SK-N-SH (cell line): Measurements from ENCODE around the gene ZNF624. TPM values are rescaled to one million over a fixed set of nuclear protein-coding genes. Genes with fewer than 3 reads are reported as not detected.
A peak's percentile ranks its signal among the peaks of the same experiment; 100 is the strongest.

Experiments
- CTCF ChIA-PET: fragments of 300-600, 350-600 bp; formaldehyde crosslinking; extraction: SDS; loops from one replicate; lab custom pipeline; 2021; lab: Yijun Ruan, JAX
- POLR2A ChIA-PET: fragments of 350-600 bp; sonication (Branson Sonifier 250); formaldehyde crosslinking; extraction: SDS; loops from one replicate; lab custom pipeline; 2020; ENCODE audit warnings: antibody characterized with exemption, inconsistent platforms; lab: Yijun Ruan, JAX
- DNase-seq: peaks from one replicate; pipeline ENCODE4 v3.0.0; 2012
- H2AFZ ChIP-seq: fragments of 200-600 bp; sonication (generic); 2 replicates; pipeline ENCODE4 v1.8.1; 2016; ENCODE audit warnings: antibody characterized with exemption, mild to moderate bottlenecking, low read depth
- H3F3A ChIP-seq: fragments of 200-600 bp; sonication (generic); replicated peaks from 2 replicates; pipeline ENCODE3; 2016; ENCODE audit warnings: antibody characterized with exemption, mild to moderate bottlenecking; ENCODE audit not compliant: insufficient read depth
- H3K27ac ChIP-seq, 2 experiments: fragments of 200-500 bp in 1 of 2; fragments of 200-600 bp in 1 of 2; sonication (Bioruptor generic) in 1 of 2; sonication (generic), shearing (Covaris generic) in 1 of 2; 2 replicates each; pipeline versions ENCODE4 v1.5.1 to v1.6.1; 2014 to 2016; ENCODE audit warnings: low read depth in 2 of 2, inconsistent platforms in 1 of 2, low read length in 1 of 2, mild to moderate bottlenecking in 1 of 2, mixed read lengths in 1 of 2
- H3K27me3 ChIP-seq: fragments of 200-600 bp; sonication (generic), shearing (Covaris generic); 2 replicates; pipeline ENCODE4 v1.6.1; 2016; ENCODE audit warnings: mixed run types; ENCODE audit not compliant: insufficient read depth
- H3K36me3 ChIP-seq, 2 experiments: fragments of 200-500 bp in 1 of 2; fragments of 200-600 bp in 1 of 2; sonication (Bioruptor generic) in 1 of 2; sonication (generic) in 1 of 2; replicated peaks in 1 of 2; 2 replicates each; pipeline versions ENCODE3 to v1.5.1; 2014 to 2016; ENCODE audit warnings: low read length in 1 of 2, mild to moderate bottlenecking in 1 of 2; ENCODE audit not compliant: insufficient read depth in 2 of 2, control insufficient read depth in 1 of 2
- H3K4me1 ChIP-seq, 2 experiments: fragments of 200-500 bp in 1 of 2; fragments of 200-600 bp in 1 of 2; sonication (Bioruptor generic) in 1 of 2; sonication (generic), shearing (Covaris generic) in 1 of 2; 2 replicates each; pipeline versions ENCODE4 v1.5.1 to v1.6.1; 2014 to 2016; ENCODE audit warnings: low read depth in 1 of 2, low read length in 1 of 2, mixed run types in 1 of 2; ENCODE audit not compliant: insufficient read depth in 2 of 2, control insufficient read depth in 1 of 2
- H3K4me2 ChIP-seq: fragments of 200-600 bp; sonication (generic), shearing (Covaris generic); 2 replicates; pipeline ENCODE4 v1.6.1; 2017; ENCODE audit warnings: mixed run types
- H3K4me3 ChIP-seq, 2 experiments: fragments of 200-500 bp in 1 of 2; fragments of 200-600 bp in 1 of 2; sonication (Bioruptor generic) in 1 of 2; sonication (generic), shearing (Covaris generic) in 1 of 2; 2 replicates each; pipeline versions ENCODE4 v1.5.1 to v1.8.1; 2014 to 2016; ENCODE audit warnings: low read depth in 2 of 2, inconsistent platforms in 1 of 2, low read length in 1 of 2, mild to moderate bottlenecking in 1 of 2, mixed read lengths in 1 of 2, moderate library complexity in 1 of 2
- H3K79me2 ChIP-seq: fragments of 200-600 bp; sonication (generic); 2 replicates; pipeline ENCODE4 v1.8.1; 2017; ENCODE audit warnings: mild to moderate bottlenecking; ENCODE audit not compliant: insufficient read depth
- H3K9ac ChIP-seq: fragments of 200-600 bp; sonication (generic); 2 replicates; pipeline ENCODE4 v1.6.1; 2017; ENCODE audit warnings: mixed run types
- H3K9me2 ChIP-seq: fragments of 200-600 bp; sonication (generic); 2 replicates; pipeline ENCODE4 v1.6.1; 2017; ENCODE audit warnings: mixed run types
- H3K9me3 ChIP-seq: fragments of 200-600 bp; sonication (generic); 2 replicates; pipeline ENCODE4 v1.6.1; 2017; ENCODE audit warnings: mixed run types, mild to moderate bottlenecking, moderate library complexity
- H4K20me1 ChIP-seq: fragments of 200-600 bp; sonication (generic); 2 replicates; pipeline ENCODE4 v1.6.1; 2017; ENCODE audit warnings: mild to moderate bottlenecking, mixed run types; ENCODE audit not compliant: insufficient read depth
- CHD2 ChIP-seq: fragments of 150-350 bp; IDR thresholded peaks from 2 replicates; pipeline ENCODE4 v1.6.1; 2018; ENCODE audit warnings: low read length; ENCODE audit not compliant: partially characterized antibody
- ELF1 ChIP-seq: IDR thresholded peaks from 2 replicates; pipeline ENCODE4 v1.4.0; 2012
- EP300 ChIP-seq, 2 experiments: IDR thresholded peaks; 2 replicates each; pipeline versions ENCODE4 v1.4.0 to v1.6.1; 2012; ENCODE audit warnings: borderline replicate concordance in 1 of 2, low read depth in 1 of 2, low read length in 1 of 2
- EZH2phosphoT487 ChIP-seq: fragments of 200-600 bp; sonication (generic); IDR thresholded peaks from 2 replicates; pipeline ENCODE4 v1.6.1; 2017; ENCODE audit warnings: low read depth, mixed run types, mild to moderate bottlenecking, antibody characterized with exemption, moderate library complexity, borderline replicate concordance
- FOSL2 ChIP-seq: IDR thresholded peaks from 2 replicates; pipeline ENCODE4 v1.4.0; 2012; ENCODE audit warnings: low read depth, mild to moderate bottlenecking, moderate library complexity, borderline replicate concordance
- FOXJ3 ChIP-seq: sonication (generic); formaldehyde crosslinking; IDR thresholded peaks from 2 replicates; pipeline ENCODE4 v1.5.1; 2020; ENCODE audit warnings: mild to moderate bottlenecking, missing genetic modification reagents
- FOXM1 ChIP-seq: IDR thresholded peaks from 2 replicates; pipeline ENCODE4 v1.4.0; 2012; ENCODE audit warnings: low read depth, mild to moderate bottlenecking
- GABPA ChIP-seq: IDR thresholded peaks from 2 replicates; pipeline ENCODE4 v1.4.0; 2012; ENCODE audit warnings: low read depth, mild to moderate bottlenecking
- GATA2 ChIP-seq: sonication (generic); formaldehyde crosslinking; IDR thresholded peaks from 2 replicates; pipeline ENCODE4 v1.5.0; 2020; ENCODE audit warnings: mild to moderate bottlenecking, missing genetic modification reagents
- MXI1 ChIP-seq: IDR thresholded peaks from 2 replicates; pipeline ENCODE4 v1.6.1; 2012; ENCODE audit warnings: mild to moderate bottlenecking, low read depth, low read length, improper control_type of control experiment
- NFIC ChIP-seq: IDR thresholded peaks from 2 replicates; pipeline ENCODE4 v1.4.0; 2012; ENCODE audit warnings: borderline replicate concordance
- NRF1 ChIP-seq: IDR thresholded peaks from 2 replicates; pipeline ENCODE4 v1.6.1; 2012; ENCODE audit warnings: low read depth, mild to moderate bottlenecking, low read length
- POLR2AphosphoS5 ChIP-seq: IDR thresholded peaks from 2 replicates; pipeline ENCODE4 v1.6.1; 2012; ENCODE audit warnings: low read depth, low read length
- RAD21 ChIP-seq: IDR thresholded peaks from 2 replicates; pipeline ENCODE4 v1.6.1; 2012; ENCODE audit warnings: mild to moderate bottlenecking, low read length
- RFX5 ChIP-seq: IDR thresholded peaks from 2 replicates; pipeline ENCODE4 v1.6.1; 2012; ENCODE audit warnings: mild to moderate bottlenecking, improper control_type of control experiment, low read length
- RXRA ChIP-seq: IDR thresholded peaks from 2 replicates; pipeline ENCODE4 v1.4.0; 2012; ENCODE audit warnings: low read depth, mild to moderate bottlenecking, borderline replicate concordance
- SIN3A ChIP-seq: IDR thresholded peaks from 2 replicates; pipeline ENCODE4 v1.6.1; 2012; ENCODE audit warnings: low read depth, mild to moderate bottlenecking, low read length, moderate library complexity, borderline replicate concordance
- SMC3 ChIP-seq: IDR thresholded peaks from 2 replicates; pipeline ENCODE4 v1.6.1; 2012; ENCODE audit warnings: low read depth, low read length, improper control_type of control experiment
- TCF12 ChIP-seq: IDR thresholded peaks from 2 replicates; pipeline ENCODE4 v1.4.0; 2012
- YY1 ChIP-seq: IDR thresholded peaks from 2 replicates; pipeline ENCODE4 v1.4.0; 2012; ENCODE audit warnings: low read depth, mild to moderate bottlenecking
- WGBS: methylation state at CpG from one replicate; pipeline ENCODE4 v1.1.6; 2017; ENCODE audit warnings: low lambda C conversion rate; 5-methylcytosine and 5-hydroxymethylcytosine counted together
- polyA plus RNA-seq, 3 experiments: library from polyadenylated mRNA; depleted of rRNA; stranded (reverse); fragments of >200 nt; gene quantifications; 2 replicates each; pipeline ENCODE4 v1.2.3, GENCODE V29; 2012
- TF ChIP-seq, protein P1 (sequence below): fragments of 150-350 bp; IDR thresholded peaks from 2 replicates; pipeline ENCODE4 v1.6.1; 2017; ENCODE audit warnings: antibody characterized with exemption, low read length, low read depth, borderline replicate concordance
- TF ChIP-seq, protein P2 (sequence below): IDR thresholded peaks from 2 replicates; pipeline ENCODE4 v1.4.0; 2012; ENCODE audit warnings: low read depth
- TF ChIP-seq, protein P3 (sequence below): fragments of 150-350 bp; IDR thresholded peaks from 2 replicates; pipeline ENCODE4 v1.6.1; 2016; ENCODE audit warnings: mild to moderate bottlenecking, low read depth, low read length
- TF ChIP-seq, protein P4 (sequence below): IDR thresholded peaks from 2 replicates; pipeline ENCODE4 v1.4.0; 2012; ENCODE audit warnings: low read depth, borderline replicate concordance
- TF ChIP-seq, protein P5 (sequence below): IDR thresholded peaks from 2 replicates; pipeline ENCODE4; 2012
- TF ChIP-seq, protein P6 (sequence below): IDR thresholded peaks from 2 replicates; pipeline ENCODE4 v1.4.0; 2012; ENCODE audit warnings: low read depth, borderline replicate concordance

ZNF624 gene
- 0.92 and 0.93 TPM in 2 replicates for polyA plus RNA-seq (2012; rRNA removed)
- 1.2 TPM in 2 replicates for polyA plus RNA-seq (2012; cell fraction: cytosol; rRNA removed)
- 0.38 and 1.0 TPM in 2 replicates for polyA plus RNA-seq (2012; cell fraction: nucleus; rRNA removed)

DNA sequence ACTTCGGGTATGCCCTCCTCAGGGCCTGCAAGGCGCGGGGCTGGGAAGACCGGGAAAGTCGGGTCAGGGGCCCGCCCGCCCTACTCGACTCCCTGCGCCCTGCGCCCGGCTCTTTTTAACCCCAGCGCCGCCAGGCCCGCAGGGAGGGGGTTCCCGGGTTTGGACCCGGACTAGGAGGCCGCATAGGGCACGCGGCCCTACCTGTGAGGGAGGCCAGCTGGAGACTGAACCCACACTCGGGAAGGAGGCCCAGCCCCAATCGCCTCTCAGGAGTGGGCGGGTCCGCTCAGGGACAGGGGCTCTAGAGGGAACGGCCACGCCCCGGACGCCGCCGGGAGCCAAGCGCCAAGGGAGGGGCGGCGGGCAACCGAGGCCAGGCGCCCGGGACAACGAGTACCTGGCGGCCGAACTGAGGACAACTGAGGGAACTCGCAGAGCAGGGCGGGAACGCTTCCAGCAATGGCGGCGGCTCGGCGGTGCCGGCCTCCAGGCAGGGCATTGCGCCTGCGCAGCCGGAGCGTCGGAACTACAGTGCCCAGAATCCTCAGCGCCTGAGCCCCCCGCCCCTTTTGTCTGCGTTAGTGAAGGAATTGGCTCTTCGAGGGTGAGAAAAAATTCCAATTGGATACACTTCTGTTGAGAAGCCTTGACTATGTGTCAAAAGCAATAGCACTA, at the start of gene ZNF624:
TSS of gene ZNF624 (minus strand) at position 484 of the 675 bp plus-strand sequence.
- Histone ChIP-seq H3K4me1 (peaks cover 0 to 7% of the 10 kb centered on the region in 2 experiments; a peak in 2 of 4 replicates), H2AFZ (peak within 1 kb of the TSS; percentile 90), H3K9me3 (no peaks in the 10 kb centered on the region), H3K27me3 (peaks cover 7% of the 10 kb centered on the region; the same call in 1 of the 2 replicates), H3K9ac (peak within 1 kb of the TSS; percentile 91), H3K9me2 (no peaks in the 10 kb centered on the region), H3K4me3 (peak within 1 kb of the TSS; percentile 86 to 91), H3K79me2 (peaks cover 20% of the 10 kb centered on the region), H3F3A (no peaks in the 10 kb centered on the region), H3K27ac (peak within 1 kb of the TSS; percentile 72 to 91), H4K20me1 (no peaks in the 10 kb centered on the region), H3K4me2 (peak within 1 kb of the TSS; percentile 82), H3K36me3 (peaks cover 7 to 17% of the 10 kb centered on the region in 2 experiments)
- WGBS = 2% methylated on average over 29 of the region's 55 CpGs
- DNase-seq = peak; percentile 94
- CTCF ChIA-PET = no interaction called here
- POLR2A ChIA-PET = interaction anchor here (0.9 kb wide), 1 partner anchor 9 kb away, joined by 3 read pairs; no protein-coding TSS in a partner anchor
- TF ChIP-seq YY1 = peak; percentile 95
- TF ChIP-seq TCF12 = no peak
- TF ChIP-seq GABPA = no peak
- TF ChIP-seq GATA2 = no peak
- TF ChIP-seq, protein P1, sequence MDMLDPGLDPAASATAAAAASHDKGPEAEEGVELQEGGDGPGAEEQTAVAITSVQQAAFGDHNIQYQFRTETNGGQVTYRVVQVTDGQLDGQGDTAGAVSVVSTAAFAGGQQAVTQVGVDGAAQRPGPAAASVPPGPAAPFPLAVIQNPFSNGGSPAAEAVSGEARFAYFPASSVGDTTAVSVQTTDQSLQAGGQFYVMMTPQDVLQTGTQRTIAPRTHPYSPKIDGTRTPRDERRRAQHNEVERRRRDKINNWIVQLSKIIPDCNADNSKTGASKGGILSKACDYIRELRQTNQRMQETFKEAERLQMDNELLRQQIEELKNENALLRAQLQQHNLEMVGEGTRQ = no peak
- TF ChIP-seq, protein P2, sequence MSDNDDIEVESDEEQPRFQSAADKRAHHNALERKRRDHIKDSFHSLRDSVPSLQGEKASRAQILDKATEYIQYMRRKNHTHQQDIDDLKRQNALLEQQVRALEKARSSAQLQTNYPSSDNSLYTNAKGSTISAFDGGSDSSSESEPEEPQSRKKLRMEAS = peak; percentile 37; the same call in 1 of the 2 replicates
- TF ChIP-seq RAD21 = no peak
- TF ChIP-seq MXI1 = 0 out of 2 replicates have a peak, but pooled peaks have one; percentile 42
- no peak for TF ChIP-seq RXRA
- TF ChIP-seq POLR2AphosphoS5 = peak; percentile 72
- TF ChIP-seq, protein P3, sequence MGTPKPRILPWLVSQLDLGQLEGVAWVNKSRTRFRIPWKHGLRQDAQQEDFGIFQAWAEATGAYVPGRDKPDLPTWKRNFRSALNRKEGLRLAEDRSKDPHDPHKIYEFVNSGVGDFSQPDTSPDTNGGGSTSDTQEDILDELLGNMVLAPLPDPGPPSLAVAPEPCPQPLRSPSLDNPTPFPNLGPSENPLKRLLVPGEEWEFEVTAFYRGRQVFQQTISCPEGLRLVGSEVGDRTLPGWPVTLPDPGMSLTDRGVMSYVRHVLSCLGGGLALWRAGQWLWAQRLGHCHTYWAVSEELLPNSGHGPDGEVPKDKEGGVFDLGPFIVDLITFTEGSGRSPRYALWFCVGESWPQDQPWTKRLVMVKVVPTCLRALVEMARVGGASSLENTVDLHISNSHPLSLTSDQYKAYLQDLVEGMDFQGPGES = no peak
- peak; percentile 92 for TF ChIP-seq NRF1
- TF ChIP-seq SMC3 = no peak
- TF ChIP-seq CHD2 = peak; percentile 63
- TF ChIP-seq RFX5 = peak; percentile 61; the same call in 1 of the 2 replicates
- TF ChIP-seq FOXM1 = no peak
- TF ChIP-seq SIN3A = no peak
- TF ChIP-seq, protein P4, sequence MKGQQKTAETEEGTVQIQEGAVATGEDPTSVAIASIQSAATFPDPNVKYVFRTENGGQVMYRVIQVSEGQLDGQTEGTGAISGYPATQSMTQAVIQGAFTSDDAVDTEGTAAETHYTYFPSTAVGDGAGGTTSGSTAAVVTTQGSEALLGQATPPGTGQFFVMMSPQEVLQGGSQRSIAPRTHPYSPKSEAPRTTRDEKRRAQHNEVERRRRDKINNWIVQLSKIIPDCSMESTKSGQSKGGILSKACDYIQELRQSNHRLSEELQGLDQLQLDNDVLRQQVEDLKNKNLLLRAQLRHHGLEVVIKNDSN = no peak
- no peak for TF ChIP-seq ELF1
- no peak for TF ChIP-seq EP300 (IDR thresholded peaks at IDR 0.05; ENCODE audit: borderline replicate concordance in 1 of 2, low read depth in 1 of 2, low read length in 1 of 2)
- TF ChIP-seq, protein P5, sequence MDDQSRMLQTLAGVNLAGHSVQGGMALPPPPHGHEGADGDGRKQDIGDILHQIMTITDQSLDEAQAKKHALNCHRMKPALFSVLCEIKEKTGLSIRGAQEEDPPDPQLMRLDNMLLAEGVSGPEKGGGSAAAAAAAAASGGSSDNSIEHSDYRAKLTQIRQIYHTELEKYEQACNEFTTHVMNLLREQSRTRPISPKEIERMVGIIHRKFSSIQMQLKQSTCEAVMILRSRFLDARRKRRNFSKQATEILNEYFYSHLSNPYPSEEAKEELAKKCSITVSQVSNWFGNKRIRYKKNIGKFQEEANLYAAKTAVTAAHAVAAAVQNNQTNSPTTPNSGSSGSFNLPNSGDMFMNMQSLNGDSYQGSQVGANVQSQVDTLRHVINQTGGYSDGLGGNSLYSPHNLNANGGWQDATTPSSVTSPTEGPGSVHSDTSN = no peak
- 0 out of 2 replicates have a peak, but pooled peaks have one; percentile 46 for TF ChIP-seq NFIC
- TF ChIP-seq FOSL2 = no peak
- TF ChIP-seq FOXJ3 (CRISPR knock-in tag) = 0 out of 2 replicates have a peak, but pooled peaks have one; percentile 36
- TF ChIP-seq EZH2phosphoT487 = no peak
- TF ChIP-seq, protein P6, sequence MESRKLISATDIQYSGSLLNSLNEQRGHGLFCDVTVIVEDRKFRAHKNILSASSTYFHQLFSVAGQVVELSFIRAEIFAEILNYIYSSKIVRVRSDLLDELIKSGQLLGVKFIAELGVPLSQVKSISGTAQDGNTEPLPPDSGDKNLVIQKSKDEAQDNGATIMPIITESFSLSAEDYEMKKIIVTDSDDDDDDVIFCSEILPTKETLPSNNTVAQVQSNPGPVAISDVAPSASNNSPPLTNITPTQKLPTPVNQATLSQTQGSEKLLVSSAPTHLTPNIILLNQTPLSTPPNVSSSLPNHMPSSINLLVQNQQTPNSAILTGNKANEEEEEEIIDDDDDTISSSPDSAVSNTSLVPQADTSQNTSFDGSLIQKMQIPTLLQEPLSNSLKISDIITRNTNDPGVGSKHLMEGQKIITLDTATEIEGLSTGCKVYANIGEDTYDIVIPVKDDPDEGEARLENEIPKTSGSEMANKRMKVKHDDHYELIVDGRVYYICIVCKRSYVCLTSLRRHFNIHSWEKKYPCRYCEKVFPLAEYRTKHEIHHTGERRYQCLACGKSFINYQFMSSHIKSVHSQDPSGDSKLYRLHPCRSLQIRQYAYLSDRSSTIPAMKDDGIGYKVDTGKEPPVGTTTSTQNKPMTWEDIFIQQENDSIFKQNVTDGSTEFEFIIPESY = no peak
